HG03135 (cell line): Measurements from ENCODE around the gene MRPL18.
"Not testable (repeated sequence)": the region's sequence is repeated elsewhere in the genome, so short reads cannot be mapped to it uniquely, and the experiment has no call there.

Source experiments
- ATAC-seq: cut with Tn5 transposase; IDR thresholded peaks from one replicate; pipeline ENCODE4 v1.9.1; 2021; ENCODE audit warnings: mild to moderate bottlenecking, moderate library complexity; ENCODE audit not compliant: unreplicated experiment

Gene MRPL18

DNA sequence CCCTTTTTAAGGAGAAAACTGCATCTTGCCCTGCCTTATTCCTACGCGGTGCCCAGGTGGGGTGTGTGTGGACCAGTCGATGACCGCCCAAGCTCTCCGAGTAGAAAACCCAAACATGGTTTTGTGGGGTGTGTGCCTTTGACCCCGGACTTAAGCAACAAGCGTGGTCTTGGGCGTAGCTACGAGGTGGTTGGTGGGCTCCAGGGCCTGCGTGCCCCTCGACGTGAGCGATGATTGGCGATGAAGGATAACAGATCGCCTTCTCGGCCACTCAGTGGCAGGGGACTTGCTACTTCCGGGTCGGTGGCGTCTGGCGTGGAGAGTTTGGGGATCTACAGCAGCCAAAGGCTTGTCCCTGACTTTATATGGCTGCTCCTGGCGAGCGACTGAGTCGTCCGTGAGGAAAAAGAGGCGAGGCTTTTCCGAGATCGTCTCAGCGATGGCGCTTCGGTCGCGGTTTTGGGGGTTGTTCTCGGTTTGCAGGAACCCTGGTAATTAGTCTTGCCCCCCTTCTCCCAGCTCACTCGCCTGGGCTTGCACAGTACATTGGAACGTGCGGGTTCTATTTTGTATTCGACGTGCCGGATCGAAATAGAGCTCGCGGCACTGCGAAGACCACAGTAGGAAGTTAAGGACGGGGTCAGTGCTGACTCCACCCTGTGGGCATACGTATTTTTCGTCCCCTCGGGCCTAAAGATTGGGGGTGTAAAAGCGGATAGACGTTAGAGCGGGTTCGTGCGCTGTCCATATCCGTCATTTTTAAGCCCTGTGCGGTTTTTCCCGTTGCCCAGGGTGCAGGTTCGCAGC lies at the start of gene MRPL18:
Gene MRPL18, plus strand, starts transcription at position 319 of the 807 bp plus-strand sequence. Its CDS starts 121 bp downstream, at position 440.
- peak; percentile 87 for ATAC-seq

DNA sequence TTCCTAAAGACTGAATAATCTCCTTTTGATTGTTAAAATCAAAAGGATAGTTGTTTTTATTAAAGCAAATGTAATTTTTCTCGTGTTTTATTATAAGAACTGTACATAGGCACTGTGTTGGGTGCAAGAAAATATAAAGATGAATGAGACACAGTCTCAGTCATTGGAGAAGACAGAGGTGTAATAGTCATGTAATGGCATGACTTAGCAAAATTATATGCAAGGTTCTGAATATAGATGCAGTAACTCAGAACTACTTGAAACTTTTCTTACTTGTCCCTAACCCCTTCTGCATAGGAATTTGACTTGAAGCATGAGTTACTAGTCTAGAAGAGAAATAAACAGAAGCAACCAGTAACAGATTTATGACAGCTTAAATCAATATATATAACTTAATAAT lies 48.1 kb upstream of the MRPL18 start:
- ATAC-seq = no peak

DNA sequence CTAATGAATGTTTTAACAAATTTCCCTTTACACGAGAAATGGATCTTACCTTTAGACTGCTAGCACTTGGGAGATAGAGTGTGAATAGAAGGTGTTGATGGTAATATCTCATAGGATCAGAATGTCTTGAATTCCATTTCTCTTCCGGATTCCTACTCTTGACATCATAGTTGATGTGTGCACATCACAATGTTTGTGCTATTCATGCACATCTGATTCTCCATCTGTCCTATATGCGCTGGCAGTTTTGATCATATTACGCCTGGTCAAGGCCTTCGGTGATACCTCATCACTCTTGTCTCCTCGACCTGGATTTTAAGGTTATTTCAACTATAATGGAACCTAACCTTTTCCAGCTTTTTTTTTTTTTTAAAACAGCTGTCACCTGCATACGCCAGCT lies 45.2 kb upstream of the MRPL18 start:
- ATAC-seq = no peak

DNA sequence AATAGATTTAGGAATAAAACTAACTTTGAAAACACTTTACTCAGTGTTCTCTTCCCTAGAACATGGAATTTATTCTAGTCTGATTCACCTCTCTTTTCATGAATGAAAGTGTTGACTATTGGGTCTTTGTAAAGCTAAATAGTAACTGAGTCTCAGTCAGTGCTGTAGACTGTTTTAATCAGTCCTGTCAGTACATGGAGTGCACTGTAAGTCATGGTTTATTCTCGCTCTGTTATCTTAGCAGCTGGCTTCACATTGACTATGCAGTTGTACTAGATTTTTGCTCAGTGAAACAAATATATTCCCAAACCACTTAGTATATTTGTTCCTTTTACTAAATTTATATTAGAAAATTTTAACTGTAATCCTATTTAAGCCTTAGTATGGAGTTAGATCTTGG lies 43.5 kb upstream of the MRPL18 start:
- ATAC-seq = no peak

DNA sequence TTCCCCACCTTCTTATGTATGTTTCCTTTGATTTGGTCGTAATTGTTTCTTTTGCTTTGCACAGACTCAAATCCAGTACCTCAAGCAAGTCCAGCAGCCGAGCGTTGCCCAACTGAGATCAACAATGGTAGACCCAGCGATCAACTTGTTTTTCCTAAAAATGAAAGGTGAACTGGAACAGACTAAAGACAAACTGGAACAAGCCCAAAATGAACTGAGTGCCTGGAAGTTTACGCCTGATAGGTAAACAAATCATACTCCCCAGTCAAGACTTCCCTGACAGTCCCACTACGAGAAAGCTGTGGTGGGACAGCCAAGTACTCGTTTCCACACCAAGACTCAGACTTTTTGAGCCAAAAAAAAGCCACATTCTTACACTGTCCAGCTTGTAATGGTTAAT lies 42.1 kb upstream of the MRPL18 start:
- not testable (repeated sequence) for ATAC-seq

DNA sequence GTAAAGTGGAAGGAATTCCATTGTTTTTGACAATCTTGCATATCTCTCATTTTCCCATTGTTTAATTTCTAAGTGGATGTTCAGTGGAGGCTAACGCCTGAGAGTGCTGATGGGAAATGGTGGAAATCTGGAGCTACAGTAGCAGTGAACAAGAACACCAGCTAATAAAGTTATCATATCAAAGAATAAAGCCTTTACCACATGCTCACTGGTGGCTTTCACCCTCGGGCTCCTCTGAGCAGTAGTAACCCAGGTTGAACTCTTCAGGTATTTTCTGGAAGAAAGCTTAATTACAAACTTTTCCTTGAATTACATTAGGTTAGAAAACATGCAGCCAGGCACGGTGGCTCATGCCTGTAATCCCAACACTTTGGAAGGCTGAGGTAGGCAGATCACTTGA lies 38.8 kb upstream of the MRPL18 start:
- no peak for ATAC-seq

DNA sequence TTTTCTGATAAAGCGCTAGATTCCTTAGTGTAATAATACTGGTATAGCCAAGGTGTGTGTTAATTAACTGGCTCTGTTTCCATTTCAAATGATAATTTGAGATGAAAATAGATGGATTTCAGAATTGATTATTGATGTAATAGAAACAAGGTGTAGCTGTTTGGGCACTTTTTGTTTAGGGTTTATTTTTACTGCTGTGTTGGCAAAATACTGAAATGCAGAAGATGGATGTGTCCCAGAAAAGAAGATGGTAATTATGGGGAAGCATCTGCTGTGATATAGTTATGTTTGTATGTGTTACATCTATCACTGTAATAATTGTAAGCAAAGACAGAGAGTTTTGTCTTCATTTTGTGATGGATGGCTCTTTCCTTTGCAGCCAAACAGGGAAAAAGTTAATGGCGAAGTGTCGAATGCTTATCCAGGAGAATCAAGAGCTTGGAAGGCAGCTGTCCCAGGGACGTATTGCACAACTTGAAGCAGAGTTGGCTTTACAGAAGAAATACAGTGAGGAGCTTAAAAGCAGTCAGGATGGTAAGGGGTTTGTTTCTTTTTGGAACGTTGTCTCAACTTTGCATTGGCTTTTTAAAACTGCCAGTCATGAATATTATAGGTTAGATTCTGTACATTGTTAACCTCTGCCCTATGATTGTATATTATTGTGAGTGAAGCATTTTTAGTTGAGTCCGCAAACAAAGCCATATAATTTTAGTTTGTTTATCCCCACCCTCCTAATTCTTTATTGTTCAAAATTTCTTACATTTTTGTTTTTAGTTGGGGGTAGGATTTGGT lies 37.0 kb upstream of the MRPL18 start:
- no peak for ATAC-seq

DNA sequence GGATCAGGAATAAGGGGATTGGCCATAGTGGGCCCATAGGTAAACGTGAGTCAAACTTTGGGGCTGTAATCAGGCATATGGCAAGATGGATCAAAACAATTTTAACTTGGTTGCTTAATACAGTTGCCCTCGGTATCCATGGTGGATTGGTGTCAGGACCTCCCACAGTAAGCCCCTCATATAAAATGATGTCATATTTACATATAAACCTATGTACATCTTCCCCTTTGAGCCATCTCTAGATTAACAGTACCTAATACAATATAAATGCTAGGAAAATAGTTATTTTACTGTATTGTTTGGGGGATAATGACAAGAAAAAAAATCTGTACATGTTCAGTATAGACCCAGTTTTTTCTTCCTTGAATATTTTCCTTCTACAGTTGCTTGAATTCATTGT lies 35.9 kb upstream of the MRPL18 start:
- no peak for ATAC-seq

DNA sequence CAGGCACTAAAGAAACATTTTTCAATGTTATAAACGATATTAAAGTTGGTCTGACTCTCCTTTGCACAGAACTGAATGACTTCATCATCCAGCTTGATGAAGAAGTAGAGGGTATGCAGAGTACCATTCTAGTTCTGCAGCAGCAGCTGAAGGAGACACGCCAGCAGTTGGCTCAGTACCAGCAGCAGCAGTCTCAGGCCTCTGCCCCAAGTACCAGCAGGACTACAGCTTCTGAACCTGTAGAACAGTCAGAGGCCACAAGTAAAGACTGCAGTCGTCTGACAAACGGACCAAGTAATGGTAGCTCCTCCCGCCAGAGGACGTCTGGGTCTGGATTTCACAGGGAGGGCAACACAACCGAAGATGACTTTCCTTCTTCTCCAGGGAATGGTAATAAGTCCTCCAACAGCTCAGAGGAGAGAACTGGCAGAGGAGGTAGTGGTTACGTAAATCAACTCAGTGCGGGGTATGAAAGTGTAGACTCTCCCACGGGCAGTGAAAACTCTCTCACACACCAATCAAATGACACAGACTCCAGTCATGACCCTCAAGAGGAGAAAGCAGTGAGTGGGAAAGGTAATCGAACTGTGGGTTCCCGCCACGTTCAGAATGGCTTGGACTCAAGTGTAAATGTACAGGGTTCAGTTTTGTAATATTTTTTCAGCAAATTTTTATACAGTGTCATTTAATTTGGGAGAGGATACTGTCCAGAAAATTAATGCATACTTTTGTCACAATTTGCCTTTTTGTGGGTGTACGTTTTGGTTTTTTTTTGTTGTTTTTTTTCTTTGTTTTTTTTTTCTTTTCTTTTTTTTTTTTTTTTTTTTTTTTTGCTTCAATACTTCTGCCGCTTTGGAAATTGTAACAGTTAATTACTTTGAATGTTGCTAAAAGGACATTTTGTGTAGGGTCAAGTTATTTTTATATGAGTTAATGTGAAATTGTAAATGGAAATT lies 35.0 kb upstream of the MRPL18 start:
- no peak for ATAC-seq

DNA sequence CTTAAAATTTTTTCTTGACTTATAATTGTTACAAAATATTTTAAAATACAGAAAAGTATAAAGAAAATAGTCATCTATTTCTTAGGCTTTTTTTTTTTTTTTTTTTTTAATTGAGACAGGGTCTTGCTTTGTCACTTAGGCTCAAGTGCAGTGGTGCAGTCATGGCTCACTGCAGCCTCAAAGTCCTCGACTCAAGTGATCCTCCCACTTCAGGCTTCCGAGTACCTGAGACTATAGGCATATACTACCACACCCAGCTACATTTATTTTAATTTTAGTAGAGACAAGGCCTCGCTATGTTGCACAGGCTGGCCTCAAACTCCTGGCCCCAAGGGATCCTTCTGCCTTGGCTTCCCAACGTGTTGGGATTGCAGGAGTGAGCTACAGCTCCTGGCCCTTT lies 33.8 kb upstream of the MRPL18 start:
- no peak for ATAC-seq

DNA sequence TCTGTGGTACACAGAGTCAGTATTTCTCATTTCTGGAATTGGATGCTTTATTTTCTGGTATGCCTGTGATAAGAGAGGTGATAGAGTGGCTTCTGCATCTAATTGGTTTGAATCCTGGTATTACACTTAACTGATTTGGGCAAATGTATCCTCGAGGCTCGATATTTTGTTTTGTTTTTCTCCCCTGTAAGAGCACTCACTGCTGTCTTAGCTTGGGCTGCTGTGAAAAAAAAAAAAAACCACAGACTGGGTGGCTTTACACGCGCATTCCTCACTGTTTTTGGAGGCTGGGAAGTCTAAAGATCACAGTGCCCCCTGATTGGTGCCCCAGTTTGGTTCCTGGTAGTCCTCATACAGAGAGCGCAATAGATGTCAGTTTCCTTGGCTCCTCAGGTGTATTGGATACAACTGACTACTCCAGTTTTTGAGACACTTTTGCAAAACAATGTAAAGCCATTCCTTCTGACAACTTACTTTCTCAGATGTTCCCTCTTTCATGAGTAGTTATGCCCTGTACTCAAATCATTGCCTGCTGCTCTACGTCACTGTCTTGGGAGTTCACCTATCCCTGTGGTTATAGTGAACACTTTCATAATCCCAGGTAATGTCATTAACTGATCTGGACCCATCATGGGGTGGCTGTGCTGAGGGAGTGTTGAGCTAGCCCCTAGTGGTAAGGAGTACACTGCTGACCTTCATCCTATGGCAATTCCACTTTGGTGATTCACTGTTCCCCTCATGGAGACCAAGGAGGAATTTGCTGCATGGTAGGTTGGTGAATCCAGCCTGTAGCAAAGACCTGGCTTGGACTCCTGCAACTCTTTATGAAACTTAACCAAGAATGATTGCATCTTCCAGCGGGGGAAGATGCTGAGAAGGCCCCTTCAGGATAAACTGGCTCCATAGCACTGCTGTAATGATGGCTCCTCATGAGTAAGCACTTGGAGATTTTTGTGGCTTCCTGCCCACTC lies 32.0 kb upstream of the MRPL18 start:
- ATAC-seq = no peak

DNA sequence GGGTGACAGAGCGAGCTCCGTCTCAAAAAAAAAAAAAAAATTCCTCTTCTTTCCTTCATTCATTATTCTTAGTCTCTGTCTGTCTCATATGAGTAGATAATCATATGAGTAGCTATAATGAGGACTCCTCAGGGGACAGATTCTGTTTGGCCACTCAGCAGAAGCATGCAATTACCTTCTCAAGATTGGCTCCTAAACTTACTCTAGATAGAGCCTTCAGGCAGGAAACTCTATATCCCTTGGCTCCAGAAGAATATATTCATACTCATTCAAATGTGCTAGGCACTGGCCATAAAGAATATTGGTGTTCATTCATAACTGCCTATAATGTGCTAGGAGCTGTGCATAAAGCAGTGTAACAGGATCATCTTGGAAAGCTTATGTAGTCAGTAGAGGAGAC lies 30.6 kb upstream of the MRPL18 start:
- no peak for ATAC-seq

DNA sequence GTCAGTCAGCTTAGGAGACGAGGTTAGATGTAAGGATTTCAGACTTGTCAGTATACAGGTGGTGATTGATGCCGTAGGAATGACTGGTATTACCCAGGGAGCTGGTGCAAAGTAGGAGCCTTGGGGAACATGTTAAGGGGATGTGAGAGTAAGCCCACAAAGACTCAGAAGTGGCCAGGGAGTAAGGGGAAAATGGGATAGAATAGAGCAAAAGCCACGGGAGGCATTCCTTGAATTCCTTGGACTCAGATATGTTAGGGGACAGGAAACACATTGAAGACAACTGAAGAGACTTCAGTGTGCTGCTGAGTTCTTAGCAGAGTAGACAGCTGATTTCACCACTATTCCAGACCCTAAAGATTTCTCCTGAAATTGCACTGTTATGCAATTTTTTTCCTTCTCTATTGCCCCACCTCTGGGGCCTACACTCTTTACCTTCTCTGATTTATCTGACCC lies 29.6 kb upstream of the MRPL18 start:
- no peak for ATAC-seq

DNA sequence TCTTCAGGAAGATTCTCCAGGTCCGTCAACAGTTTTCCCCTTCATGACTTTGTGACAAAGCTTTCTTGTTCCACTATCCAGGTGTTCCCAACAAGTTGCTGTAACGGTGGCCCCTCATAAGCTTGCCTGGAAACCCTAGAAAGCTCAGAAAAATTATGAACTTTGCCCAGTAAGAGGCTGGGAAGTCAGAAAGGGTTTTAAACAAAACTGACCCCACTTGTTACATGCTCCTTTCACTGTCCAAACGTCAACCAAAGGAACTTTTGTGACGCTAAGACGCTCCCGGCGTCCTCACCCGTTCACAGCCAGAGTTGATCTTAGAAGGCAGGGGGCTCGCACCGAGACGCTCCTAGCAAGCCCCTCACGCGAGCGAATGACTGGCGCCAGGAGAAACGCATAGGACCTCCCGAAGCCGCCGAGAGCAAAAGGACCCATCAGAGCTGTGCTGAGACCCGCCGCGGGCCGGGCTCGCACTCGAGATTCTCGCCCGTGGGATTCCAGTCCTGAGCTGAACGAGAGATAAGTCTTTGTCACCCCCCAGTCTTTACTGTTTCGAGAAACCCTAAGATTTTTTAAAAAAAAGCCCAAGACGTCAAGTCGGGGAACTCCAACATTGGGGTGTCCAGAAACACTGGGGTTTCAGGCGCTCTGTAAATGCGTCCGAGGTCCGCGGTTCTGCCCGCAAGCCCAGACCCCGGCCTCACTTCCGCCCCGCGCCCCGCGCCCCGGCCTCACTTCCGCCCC lies 29.0 kb upstream of the MRPL18 start:
- peak; percentile 4 for ATAC-seq

DNA sequence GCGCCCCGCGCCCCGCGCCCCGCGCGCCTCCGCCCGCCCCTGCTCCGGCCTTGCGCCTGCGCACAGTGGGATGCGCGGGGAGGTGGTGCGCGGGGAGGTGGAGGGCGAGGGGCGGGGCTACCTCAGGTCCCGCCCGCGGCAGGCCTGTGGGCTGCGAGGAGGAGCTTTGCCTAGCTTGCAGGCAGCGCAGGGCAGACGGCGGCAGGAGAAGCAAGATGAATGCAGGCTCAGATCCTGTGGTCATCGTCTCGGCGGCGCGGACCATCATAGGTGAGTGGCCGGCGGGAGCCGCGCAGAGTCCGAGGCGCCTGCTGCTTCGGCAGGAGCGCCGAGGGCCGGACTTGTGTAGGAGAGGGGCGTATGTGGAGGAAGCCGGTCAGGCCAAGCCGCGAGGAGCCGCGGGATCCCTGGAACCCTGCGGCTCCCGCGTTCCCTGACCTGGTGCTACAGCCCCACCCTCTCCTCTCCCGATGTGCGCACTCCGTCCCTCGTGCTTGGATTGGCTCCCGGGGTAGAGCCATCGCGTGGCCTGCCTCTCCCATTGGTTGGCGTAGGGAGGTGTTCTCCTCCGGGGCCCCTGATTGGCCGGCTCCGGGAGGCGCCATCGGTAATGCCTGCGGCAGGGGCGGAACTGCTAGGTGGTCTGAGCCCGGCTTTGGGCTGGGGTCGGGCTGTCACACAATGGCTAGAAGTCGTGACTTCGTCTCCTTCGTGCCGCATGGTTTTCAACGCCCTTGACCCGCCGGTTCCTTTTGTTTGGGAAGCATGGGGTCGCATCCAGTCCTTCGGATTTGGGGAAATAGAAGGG lies 28.2 kb upstream of the MRPL18 start, which contains the start of gene ACAT2:
Gene ACAT2, plus strand, starts transcription at position 173 of the 808 bp plus-strand sequence. Its CDS starts 43 bp downstream, at position 216.
- peak; percentile 98 for ATAC-seq

DNA sequence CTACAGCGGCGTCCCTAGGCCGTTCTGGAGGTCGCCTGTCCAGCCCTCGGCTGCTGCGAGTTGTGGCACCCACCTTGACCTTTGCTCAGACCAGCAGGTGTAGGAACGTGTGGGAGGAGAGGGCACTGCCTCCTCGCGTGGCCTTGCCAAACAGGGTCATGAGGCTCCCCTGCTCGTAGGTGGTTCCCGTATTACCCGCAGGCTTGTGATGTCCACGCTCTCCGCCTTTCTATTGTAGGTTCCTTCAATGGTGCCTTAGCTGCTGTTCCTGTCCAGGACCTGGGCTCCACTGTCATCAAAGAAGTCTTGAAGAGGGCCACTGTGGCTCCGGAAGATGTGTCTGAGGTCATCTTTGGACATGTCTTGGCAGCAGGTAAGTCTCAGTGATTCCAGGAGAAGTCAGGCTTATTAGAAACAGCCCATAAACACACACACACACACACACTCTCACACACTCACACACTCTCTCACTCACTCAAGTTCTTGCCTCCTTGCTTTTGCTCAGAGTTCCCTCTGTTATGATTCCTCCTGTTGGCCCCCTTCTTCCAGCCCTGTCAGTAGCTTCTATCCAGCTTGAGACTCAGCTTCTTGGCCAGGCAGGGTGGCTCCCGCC lies 27.5 kb upstream of the MRPL18 start:
- no peak for ATAC-seq

DNA sequence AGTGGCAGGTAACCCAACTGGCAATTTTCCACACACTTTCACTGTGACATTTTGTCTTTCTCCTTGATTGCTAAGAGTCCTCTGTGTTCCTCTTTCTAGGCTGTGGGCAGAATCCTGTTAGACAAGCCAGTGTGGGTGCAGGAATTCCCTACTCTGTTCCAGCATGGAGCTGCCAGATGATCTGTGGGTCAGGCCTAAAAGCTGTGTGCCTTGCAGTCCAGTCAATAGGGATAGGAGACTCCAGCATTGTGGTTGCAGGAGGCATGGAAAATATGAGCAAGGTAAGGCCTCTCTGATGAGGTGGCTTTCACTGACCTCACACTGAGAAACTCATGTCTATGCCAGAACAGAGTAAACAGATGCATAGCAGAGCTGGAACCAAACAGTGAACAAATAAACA lies 23.4 kb upstream of the MRPL18 start:
- no peak for ATAC-seq

DNA sequence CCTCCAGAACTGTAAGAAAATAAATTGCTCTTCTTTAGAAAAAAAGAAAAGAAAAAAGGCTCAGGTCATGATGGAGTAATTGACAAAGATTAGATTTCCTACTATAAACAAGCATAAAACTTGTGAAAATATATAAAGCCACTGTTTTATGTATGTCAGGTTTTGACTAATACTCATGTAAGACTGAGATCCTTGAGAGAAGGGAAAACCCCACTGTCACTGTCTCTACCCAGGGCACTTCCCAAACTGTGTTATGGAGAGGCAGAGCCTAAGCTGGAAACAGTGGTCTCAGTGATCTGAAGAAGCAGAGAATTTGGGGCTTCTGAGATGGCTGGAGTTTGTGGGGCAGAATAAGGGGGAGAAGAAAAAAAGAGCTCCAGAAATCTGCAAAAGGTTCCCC lies 20.8 kb upstream of the MRPL18 start:
- no peak for ATAC-seq
